ENCODE data around the gene GPR158. TPM values are rescaled to one million over a fixed set of nuclear protein-coding genes. Genes with fewer than 3 reads are reported as not detected.

Gene GPR158
- total RNA-seq, 1 experiment from 2014 or later: 2.9 TPM

GRCh38 chr10:25175527-25176420, 973 bp downstream of the GPR158 start:
- ChIA-PET RAD21 (ENCODE audit: low non-redundant PET in 1 of 2, low total read pairs in 2 of 2, uncharacterized antibody in 2 of 2, unreplicated experiment in 2 of 2) (no interaction called here), POLR2A (no interaction called here)
- H3K27me3 ChIP-seq (ENCODE audit: insufficient read depth, low read length): peaks cover 39% of the 10 kb centered on the region

More at GRCh38 chr10:25175527-25176420, 973 bp downstream of the GPR158 start:
- no peaks in the 10 kb centered on the region for H3K36me3 ChIP-seq (ENCODE audit: control insufficient read depth in 1 of 2, insufficient read depth in 2 of 2, low read length in 2 of 2)
- intact Hi-C loops (cut with micrococcal nuclease): no loop called here
- no peaks in the 10 kb centered on the region for H3K9me3 ChIP-seq (ENCODE audit: control insufficient read depth in 1 of 2, insufficient read depth in 1 of 2, low read depth in 1 of 2, low read length in 2 of 2)
- H4K20me1 ChIP-seq (ENCODE audit: insufficient read depth): no peaks in the 10 kb centered on the region
- no peak overlapping the region for H3K27ac ChIP-seq (ENCODE audit: low read depth, low read length)
- ATAC-seq: no peak
- CTCF ChIA-PET: no interaction called here
- no peak overlapping the region for H3K9ac ChIP-seq (ENCODE audit: low read length)
- DNase-seq (ENCODE audit: low read depth, low spot score): no peak
- no peaks in the 10 kb centered on the region for H3K9me2 ChIP-seq (ENCODE audit: insufficient read depth)
- H3K4me1 ChIP-seq (ENCODE audit: control insufficient read depth in 1 of 2, insufficient read depth in 2 of 2, low read length in 2 of 2): no peaks in the 10 kb centered on the region
- no peak overlapping the region for H3K4me3 ChIP-seq (replicated peaks in 1 of 2; ENCODE audit: low read depth in 1 of 2, low read length in 2 of 2)
- no peak overlapping the region for H2AFZ ChIP-seq (ENCODE audit: low read depth, low read length, poor library complexity, severe bottlenecking)
- TF ChIP-seq EGR1 (IDR thresholded peaks at IDR 0.05; ENCODE audit: low read depth) (no peak), CBX3 (IDR thresholded peaks at IDR 0.05; ENCODE audit: low read depth) (no peak), SP1 (IDR thresholded peaks at IDR 0.05; ENCODE audit: low read depth) (no peak), SIN3A (IDR thresholded peaks at IDR 0.05; ENCODE audit: low read depth) (no peak), EZH2 (IDR thresholded peaks at IDR 0.05) (no peak), POLR2A (IDR thresholded peaks at IDR 0.05; ENCODE audit: borderline replicate concordance, extremely low read depth, insufficient read depth, insufficient read length) (no peak), CTCF (IDR thresholded peaks at IDR 0.05 in 2 of 3, conservative IDR thresholded peaks at IDR 0.05 in 1 of 3; ENCODE audit: borderline replicate concordance in 1 of 3, insufficient read depth in 1 of 3, low read depth in 2 of 3, low read length in 2 of 3) (no peak)
- TF ChIP-seq, protein P1, sequence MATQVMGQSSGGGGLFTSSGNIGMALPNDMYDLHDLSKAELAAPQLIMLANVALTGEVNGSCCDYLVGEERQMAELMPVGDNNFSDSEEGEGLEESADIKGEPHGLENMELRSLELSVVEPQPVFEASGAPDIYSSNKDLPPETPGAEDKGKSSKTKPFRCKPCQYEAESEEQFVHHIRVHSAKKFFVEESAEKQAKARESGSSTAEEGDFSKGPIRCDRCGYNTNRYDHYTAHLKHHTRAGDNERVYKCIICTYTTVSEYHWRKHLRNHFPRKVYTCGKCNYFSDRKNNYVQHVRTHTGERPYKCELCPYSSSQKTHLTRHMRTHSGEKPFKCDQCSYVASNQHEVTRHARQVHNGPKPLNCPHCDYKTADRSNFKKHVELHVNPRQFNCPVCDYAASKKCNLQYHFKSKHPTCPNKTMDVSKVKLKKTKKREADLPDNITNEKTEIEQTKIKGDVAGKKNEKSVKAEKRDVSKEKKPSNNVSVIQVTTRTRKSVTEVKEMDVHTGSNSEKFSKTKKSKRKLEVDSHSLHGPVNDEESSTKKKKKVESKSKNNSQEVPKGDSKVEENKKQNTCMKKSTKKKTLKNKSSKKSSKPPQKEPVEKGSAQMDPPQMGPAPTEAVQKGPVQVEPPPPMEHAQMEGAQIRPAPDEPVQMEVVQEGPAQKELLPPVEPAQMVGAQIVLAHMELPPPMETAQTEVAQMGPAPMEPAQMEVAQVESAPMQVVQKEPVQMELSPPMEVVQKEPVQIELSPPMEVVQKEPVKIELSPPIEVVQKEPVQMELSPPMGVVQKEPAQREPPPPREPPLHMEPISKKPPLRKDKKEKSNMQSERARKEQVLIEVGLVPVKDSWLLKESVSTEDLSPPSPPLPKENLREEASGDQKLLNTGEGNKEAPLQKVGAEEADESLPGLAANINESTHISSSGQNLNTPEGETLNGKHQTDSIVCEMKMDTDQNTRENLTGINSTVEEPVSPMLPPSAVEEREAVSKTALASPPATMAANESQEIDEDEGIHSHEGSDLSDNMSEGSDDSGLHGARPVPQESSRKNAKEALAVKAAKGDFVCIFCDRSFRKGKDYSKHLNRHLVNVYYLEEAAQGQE (IDR thresholded peaks at IDR 0.05; ENCODE audit: low read depth): peak; percentile 2; the same call in 1 of the 2 replicates
- no peaks in the 10 kb centered on the region for H3K79me2 ChIP-seq (ENCODE audit: insufficient read depth, low read length)
- H3K4me2 ChIP-seq (ENCODE audit: low read length): peak overlapping the region; percentile 76
- BruUV-seq (replicated peaks): no TSS peak
